Calu3 (cell line): ENCODE results near the gene C3AR1. TPM values are rescaled to one million over a fixed set of nuclear protein-coding genes. Genes with fewer than 3 reads are reported as not detected.
"Not testable (repeated sequence)": the region's sequence is repeated elsewhere in the genome, so short reads cannot be mapped to it uniquely, and the experiment has no call there.

Experiments
- Bru-seq: library from RNA; stranded (reverse); fragments of 400-500 nt; gene quantifications from one replicate; lab custom pipeline; 2021; lab: Mats Ljungman, UMichigan
- BruChase-seq, 2 experiments: library from RNA; stranded (reverse); fragments of 400-500 nt; gene quantifications; one replicate each; lab custom pipeline; 2021; lab: Mats Ljungman, UMichigan
- BruUV-seq: library from RNA; stranded (reverse); fragments of 400-500 nt; replicated peaks from 2 replicates; lab custom pipeline; 2021; lab: Mats Ljungman, UMichigan
- CTCF ChIA-PET: fragments of 300-600 bp; sonication (Branson Sonifier 250); formaldehyde crosslinking; loops from one replicate; lab custom pipeline; 2022; ENCODE audit warnings: antibody characterized with exemption; lab: Charles Lee
- DNase-seq: peaks from one replicate; pipeline ENCODE4 v3.0.0; 2022
- H3K27ac Mint-ChIP-seq: one replicate; pipeline ENCODE4 v1.8.0; 2022; ENCODE audit warnings: mixed read lengths; ENCODE audit not compliant: unreplicated experiment
- H3K27me3 Mint-ChIP-seq: one replicate; pipeline ENCODE4 v1.8.0; 2022; ENCODE audit warnings: mixed read lengths; ENCODE audit not compliant: unreplicated experiment
- H3K36me3 Mint-ChIP-seq: one replicate; pipeline ENCODE4 v1.8.0; 2022; ENCODE audit warnings: mild to moderate bottlenecking, moderate library complexity, mixed read lengths; ENCODE audit not compliant: insufficient read depth, unreplicated experiment
- H3K4me1 Mint-ChIP-seq: one replicate; pipeline ENCODE4 v1.8.0; 2022; ENCODE audit warnings: mild to moderate bottlenecking, low read depth, mixed read lengths; ENCODE audit not compliant: unreplicated experiment
- H3K4me3 Mint-ChIP-seq: one replicate; pipeline ENCODE4 v1.8.0; 2022; ENCODE audit warnings: mild to moderate bottlenecking, low read depth, moderate library complexity, mixed read lengths; ENCODE audit not compliant: unreplicated experiment
- H3K9me3 Mint-ChIP-seq: one replicate; pipeline ENCODE4 v1.8.0; 2022; ENCODE audit warnings: low read depth, mixed read lengths; ENCODE audit not compliant: unreplicated experiment
- intact Hi-C: fragments of 100-400 bp; cut with micrococcal nuclease; formaldehyde crosslinking; loops from one replicate; pipeline ENCODE4 v1.10.0; 2022; ENCODE audit not compliant: unreplicated experiment
- long read RNA-seq: library from polyadenylated mRNA; stranded (forward); transcript quantifications from one replicate; pipeline ENCODE4 v2.0.0, GENCODE V29; 2022
- total RNA-seq: library from RNA; stranded (reverse); gene quantifications from 2 replicates; pipeline ENCODE4 v1.2.3, GENCODE V29; 2022
- TF ChIP-seq, protein P1 (sequence below): fragments of 200-600 bp; IDR thresholded peaks from one replicate; pipeline ENCODE4 v1.8.0; 2022; ENCODE audit warnings: antibody characterized with exemption; ENCODE audit not compliant: unreplicated experiment

C3AR1 gene
- total RNA-seq (not detected in 2 replicates), Bru-seq, nascent RNA (not detected), BruChase-seq, experiment 1, labeled RNA remaining after a 6-hour chase (not detected), BruChase-seq, experiment 2, labeled RNA remaining after a 2-hour chase (percentile 8 among the genes with signal in this experiment)
- long read RNA-seq, result 0 reads

GRCh38 chr12:8065991-8066594, at the start of gene C3AR1:
C3AR1 (minus strand) TSS chr12:8066359; CDS start chr12:8060185, 6,174 bp downstream.
- Mint-ChIP-seq H3K4me1 (peaks cover 8% of the 10 kb centered on the region), H3K9me3 (no peaks in the 10 kb centered on the region), H3K36me3 (no peaks in the 10 kb centered on the region), H3K27ac (no peak within 1 kb of the TSS), H3K4me3 (no peak within 1 kb of the TSS), H3K27me3 (no peaks in the 10 kb centered on the region)
- TF ChIP-seq, protein P1, sequence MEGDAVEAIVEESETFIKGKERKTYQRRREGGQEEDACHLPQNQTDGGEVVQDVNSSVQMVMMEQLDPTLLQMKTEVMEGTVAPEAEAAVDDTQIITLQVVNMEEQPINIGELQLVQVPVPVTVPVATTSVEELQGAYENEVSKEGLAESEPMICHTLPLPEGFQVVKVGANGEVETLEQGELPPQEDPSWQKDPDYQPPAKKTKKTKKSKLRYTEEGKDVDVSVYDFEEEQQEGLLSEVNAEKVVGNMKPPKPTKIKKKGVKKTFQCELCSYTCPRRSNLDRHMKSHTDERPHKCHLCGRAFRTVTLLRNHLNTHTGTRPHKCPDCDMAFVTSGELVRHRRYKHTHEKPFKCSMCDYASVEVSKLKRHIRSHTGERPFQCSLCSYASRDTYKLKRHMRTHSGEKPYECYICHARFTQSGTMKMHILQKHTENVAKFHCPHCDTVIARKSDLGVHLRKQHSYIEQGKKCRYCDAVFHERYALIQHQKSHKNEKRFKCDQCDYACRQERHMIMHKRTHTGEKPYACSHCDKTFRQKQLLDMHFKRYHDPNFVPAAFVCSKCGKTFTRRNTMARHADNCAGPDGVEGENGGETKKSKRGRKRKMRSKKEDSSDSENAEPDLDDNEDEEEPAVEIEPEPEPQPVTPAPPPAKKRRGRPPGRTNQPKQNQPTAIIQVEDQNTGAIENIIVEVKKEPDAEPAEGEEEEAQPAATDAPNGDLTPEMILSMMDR, result no peak
- DNase-seq, result no peak
- no TSS peak for BruUV-seq
- intact Hi-C loops, result no loop called here
- CTCF ChIA-PET, result interaction anchor here (0.7 kb wide), 1 partner anchor 132 kb away, joined by 6 read pairs; no protein-coding TSS in a partner anchor

DNA sequence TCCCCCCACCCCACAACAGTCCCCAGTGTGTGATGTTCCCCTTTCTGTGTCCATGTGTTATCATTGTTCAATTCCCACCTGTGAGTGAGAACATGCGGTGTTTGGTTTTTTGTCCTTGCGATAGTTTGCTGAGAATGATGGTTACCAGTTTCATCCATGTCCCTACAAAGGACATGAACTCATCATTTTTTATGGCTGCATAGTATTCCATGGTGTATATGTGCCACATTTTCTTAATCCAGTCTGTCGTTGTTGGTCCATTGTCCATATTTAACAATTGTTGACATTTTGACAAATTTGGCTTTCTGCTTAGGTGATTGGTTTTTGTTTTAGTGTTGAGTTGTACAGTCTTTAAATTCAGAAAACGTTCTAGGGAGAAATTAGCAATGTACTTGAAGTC, 47.0 kb upstream of the C3AR1 start:
- H3K4me1 Mint-ChIP-seq, BruUV-seq, DNase-seq, H3K4me3 Mint-ChIP-seq, H3K27me3 Mint-ChIP-seq, H3K27ac Mint-ChIP-seq, H3K9me3 Mint-ChIP-seq, H3K36me3 Mint-ChIP-seq, intact Hi-C loops, CTCF ChIA-PET: not testable (repeated sequence)

DNA sequence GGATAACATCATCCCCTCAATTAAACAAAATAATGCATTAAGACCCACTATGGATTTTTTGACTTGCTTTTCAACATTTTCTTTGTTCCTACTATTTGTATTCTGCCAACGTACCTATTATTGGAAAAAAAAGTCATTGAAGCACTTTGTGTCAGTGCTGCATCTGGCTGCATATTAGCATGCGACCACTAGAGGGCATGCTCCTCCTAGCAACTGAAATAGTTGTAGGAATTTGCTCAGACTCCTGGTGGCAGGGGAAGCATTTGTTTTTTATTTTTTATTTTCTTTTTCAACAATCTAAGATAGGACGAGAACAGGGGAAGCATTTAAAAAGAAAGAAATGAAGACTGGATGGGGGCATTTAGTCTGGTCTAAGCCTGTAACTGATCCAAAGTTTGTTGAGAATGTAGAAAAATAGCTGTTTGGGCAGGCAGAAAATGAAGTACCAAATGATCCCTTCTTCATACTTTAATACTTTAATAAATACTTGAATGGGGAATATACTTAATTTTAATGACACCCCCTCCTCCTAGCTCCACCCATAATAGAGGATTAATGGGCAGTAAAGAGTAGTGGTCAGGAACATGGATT, 42.7 kb upstream of the C3AR1 start:
- Mint-ChIP-seq H3K4me3 (no peak overlapping the region), H3K36me3 (no peaks in the 10 kb centered on the region), H3K9me3 (peaks cover 5% of the 10 kb centered on the region), H3K27me3 (no peaks in the 10 kb centered on the region), H3K27ac (no peak overlapping the region), H3K4me1 (no peaks in the 10 kb centered on the region)
- peak; percentile 77 for DNase-seq
- intact Hi-C loops, result loop anchor here (1.0 to 2.0 kb wide), 2 partner anchors 71 to 128 kb away; no protein-coding TSS in a partner anchor
- CTCF ChIA-PET, result interaction anchor here (0.6 to 1.1 kb wide), 2 partner anchors 38 to 122 kb away, joined by 4 to 6 read pairs; no protein-coding TSS in a partner anchor
- BruUV-seq, result no TSS peak
- TF ChIP-seq, protein P1, result peak; percentile 86

DNA sequence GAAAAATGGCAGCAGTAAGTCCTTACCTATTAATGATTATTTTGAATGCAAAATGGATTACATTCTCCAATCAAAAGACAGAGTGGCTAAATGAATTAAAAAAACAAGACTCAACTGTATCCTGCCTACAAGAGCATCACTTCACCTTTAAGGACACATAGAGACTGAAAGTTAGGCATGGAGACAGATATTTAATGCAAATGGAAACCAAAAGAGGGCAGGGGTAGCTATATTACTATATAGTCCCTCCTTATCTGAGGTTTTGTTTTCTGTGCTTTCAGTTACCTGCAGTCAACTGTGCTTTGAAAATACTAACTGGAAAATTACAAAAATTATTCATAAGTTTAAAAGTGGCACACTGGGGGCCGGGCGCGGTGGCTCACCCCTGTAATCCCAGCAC, 33.1 kb upstream of the C3AR1 start:
- no TSS peak for BruUV-seq
- no peaks in the 10 kb centered on the region for H3K36me3 Mint-ChIP-seq
- H3K4me3 Mint-ChIP-seq, result no peak overlapping the region
- DNase-seq, result no peak
- intact Hi-C loops, result no loop called here
- H3K27me3 Mint-ChIP-seq, result no peaks in the 10 kb centered on the region
- TF ChIP-seq, protein P1, result no peak
- CTCF ChIA-PET, result no interaction called here
- no peak overlapping the region for H3K27ac Mint-ChIP-seq
- H3K9me3 Mint-ChIP-seq, result no peaks in the 10 kb centered on the region
- H3K4me1 Mint-ChIP-seq, result no peaks in the 10 kb centered on the region
